HG03432 (cell line): Measurements from ENCODE around the gene ACSS1.

Experiments
- ATAC-seq: cut with Tn5 transposase; IDR thresholded peaks from one replicate; pipeline ENCODE4 v1.9.1; 2021; ENCODE audit warnings: mild to moderate bottlenecking, moderate library complexity; ENCODE audit not compliant: unreplicated experiment

ACSS1 gene

DNA sequence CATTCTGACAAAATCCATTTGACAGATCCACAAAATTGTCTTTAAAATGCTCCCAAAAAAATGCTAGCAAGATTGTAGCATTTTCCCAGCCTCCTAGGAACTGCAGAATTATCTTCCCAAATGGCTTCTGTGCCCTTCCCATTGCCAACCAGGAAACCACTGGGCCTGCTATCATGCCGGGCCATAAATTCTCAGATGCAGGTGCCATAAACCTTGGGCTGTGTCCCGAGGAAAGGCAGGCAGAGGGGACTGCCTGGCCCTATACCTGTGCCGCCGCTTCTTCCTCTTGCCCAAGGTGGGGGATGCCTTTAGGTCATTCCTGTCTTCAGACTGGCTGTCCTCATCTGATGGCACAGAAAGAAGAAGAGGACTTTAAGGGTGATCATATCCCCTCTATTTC lies 21.2 kb upstream of the ACSS1 start:
- no peak for ATAC-seq

DNA sequence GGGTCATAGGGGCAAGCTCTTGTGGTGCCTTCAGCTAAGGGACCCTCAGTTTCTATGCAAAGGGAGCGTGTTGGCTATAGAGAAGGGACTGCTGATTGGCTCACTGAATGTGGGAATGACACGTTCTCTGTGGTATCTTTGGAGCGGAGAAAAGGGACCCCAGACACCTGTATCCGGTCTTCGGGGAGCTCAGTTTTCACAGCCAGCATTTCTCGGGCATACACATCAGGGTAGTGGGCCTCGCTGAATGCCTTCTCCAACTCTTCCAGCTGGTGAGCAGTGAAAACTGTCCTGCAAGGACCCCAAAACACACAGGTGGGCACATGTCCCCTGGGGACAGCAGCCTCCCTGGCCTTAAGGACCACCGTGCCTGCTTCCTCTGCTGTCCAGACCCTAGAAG lies 20.7 kb upstream of the ACSS1 start:
- no peak for ATAC-seq

DNA sequence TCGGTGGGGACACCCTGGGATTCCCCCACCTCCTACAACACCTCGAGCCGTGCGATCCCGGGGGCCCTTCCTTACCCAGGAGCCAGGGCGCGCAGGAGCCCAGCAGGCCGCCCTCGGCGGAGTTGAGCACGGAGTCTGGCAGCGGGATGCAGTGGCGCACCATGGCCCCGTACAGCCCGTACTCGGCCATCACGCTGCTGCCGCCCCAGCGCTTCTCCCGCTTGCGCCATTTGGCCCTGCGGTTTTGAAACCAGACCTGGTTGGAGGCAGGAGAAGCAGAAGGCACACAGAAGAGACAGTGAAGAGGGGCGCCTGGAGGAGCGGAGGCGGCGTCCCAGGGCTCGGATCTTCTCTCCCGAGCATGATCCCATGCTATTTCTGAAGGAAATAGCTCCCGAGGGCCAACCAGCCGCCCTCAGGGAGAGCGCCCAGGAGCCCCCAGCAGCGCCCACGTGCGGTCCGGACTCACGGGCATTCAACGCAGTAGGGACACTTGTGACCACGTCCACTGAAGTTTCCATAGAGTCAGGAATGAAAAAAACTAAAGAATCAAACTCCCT lies 19.8 kb upstream of the ACSS1 start:
- no peak for ATAC-seq

DNA sequence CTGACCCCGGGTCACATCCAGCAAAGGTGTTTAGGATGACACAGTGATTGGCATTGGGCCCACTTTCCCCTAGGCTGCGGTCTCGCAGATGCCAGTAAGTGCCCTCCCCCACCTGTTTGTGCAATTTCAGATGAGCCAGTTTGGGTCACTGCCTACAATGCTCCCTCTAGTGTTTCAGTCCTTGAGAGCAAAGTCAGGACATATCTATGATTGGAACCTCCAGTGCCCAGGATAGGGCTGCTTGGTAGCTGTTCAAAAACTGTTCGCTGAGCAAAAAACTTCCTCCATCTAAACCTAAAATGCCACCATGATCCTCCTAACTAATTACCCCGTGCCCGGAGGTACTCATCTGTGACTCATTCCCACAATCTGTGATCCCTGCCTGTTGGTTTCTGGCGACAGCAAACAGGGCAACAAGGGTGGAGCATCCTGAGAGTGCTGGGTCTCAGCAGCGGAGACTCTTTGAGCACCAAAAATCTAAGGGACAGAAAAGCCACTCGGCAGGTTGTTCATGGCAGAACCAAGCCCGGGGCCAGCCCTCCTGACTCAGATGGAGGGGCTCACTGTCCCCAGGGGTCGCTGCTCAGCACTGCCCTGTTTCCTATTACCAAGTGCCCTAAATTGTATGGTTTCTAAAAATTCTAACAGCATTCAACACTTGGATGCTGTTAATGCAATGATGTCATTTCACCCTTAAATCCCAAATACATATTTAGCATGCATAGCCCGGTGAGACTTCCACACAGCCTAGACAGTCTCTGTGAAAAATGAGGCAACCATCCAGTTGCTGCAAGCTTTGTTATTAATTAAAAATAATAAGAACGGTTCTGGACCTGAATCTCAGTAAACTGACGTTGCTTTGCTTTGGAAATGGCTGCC lies 19.0 kb upstream of the ACSS1 start:
- no peak for ATAC-seq

DNA sequence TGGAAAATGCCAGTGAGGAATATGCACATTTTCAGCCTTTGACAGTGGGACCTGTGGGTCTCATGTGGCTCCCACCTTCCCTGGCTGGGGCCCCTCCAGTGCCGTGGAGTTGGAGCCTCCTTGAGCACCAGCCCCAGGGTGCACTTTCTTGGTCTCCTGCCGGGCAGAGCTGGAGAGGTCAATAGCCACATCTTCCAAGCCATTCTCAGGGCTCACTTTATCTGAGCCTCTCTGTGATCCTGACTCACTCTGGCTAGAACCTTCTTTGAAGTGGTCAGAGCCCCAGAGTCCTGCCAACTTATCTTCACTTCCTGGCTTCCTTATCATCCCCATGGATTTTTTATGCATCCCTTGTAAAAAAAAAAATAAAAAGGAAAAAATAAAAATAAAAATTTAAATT lies 18.3 kb upstream of the ACSS1 start:
- ATAC-seq, result no peak

DNA sequence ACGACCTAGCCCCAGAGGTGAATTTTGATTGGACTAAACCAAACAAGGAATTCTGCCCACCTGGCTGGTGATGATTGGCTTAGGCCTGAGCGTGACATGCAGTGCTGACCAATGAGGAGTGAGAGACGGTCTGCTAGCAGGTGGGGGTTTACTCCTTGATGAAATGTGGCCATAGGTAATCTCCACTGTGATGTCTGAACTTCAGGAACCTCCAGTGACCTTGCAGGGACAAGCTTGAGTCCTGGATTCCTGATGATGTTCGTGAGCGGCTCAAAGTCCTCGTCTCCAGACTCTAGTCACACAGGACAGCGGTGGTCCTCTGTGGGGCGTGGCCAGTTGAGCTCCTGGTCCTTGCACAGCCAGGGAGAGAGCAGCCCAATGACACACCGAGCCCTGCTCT lies 15.6 kb upstream of the ACSS1 start:
- ATAC-seq, result no peak

DNA sequence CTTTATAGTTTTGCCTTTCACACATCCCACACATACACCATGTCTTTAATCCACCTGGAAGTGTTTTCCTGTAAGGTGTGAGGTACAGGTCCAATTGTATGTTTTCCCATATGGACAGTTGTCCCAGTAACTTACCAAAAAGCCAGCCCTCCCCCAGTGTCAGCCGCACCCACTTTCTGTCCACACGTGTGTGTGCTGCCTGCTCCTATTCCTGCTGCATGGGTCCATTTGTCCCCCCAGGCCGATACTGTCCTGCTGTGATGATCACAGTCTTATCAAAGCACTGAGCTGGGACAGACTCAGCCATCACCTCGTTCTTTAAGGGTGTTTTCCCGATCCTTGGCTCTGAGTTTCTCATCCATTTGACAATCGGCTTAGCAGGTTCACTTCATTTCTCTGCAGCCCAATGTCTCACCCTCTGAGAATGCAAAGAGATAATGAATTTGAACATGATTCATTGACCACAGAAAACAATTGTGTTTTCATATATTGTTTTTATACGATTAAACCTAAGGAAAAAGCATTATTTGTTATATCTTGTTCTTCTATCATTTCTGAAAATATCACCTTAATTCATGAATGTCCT lies 14.4 kb upstream of the ACSS1 start:
- ATAC-seq, result no peak

DNA sequence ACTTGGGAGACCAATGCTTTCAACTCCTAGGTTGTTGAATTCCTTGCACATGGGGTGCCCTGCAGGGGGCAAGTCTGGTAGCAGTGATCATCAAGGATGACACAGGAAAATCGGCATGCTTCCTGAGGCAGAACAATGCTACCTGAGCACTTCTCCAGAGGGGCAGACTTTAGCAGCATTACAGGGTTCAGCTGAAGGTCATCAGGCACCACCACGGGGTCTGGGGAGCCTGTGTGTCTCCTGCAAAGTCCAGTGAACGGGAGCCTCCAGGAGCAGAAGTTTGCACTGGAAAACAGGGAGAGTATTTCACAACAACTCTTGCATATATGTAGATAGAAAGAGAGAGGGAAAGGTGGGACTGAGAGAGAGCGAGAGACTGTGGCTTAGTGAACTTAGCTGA lies 13.8 kb upstream of the ACSS1 start:
- no peak for ATAC-seq

DNA sequence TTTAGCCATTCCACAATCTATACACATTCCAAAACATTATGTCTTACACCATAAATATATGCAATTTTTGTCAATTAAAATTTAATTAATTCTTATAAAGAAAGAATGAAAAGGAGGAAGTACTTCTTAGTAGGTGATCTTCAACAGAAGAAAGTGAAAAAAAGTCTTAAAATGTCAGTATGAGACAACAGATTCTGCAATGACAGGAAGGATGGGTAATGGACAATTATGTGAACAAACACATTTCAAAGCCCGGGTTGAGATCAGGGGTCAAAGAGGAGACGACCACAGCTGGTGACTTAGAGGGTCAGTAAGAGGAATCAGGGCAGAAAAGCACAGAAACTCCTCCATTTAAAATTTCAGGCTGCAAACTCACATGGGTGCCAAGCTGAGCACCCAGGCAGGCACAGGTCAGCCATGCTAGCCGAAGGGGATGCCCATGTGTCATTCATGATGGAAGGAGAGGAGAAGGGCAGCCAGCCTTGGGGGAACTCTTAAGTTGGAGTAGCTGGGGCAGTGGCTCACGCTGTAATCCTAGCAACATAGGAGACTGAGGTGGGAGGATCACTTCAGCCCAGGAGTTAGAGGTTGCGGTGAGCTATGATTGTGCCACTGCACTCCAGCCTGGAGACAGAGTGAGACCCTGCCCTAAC lies 13.0 kb upstream of the ACSS1 start:
- no peak for ATAC-seq

DNA sequence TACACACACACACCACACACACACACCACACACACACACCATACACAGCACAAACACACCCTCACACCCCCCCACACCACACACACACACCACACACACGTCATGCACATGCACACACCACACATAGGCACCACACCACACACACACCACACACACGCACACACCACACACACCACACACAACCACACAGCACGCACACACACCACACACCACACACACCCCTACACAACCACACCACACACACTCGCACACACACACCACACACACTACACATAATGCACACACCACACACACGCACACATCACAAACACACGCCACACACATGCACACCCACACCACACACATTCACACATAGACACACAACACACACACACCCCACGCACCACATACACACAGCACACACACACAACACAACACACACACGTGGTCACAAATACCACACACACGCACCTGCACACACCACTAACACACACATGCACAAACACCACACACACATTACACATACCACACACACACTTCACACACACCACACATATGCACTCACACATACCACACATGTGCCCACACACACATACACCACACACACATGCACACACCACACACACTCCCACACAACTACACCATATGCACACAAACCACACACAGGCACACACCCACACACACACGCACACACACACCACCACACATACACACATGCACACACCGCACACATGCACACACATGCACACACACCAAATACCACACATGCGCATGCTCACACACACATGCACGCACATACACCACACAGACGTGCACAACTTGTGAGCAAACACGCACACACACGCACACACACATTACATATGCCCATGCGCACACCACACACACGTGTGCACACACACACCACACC lies 9.4 kb upstream of the ACSS1 start:
- ATAC-seq, result no peak

DNA sequence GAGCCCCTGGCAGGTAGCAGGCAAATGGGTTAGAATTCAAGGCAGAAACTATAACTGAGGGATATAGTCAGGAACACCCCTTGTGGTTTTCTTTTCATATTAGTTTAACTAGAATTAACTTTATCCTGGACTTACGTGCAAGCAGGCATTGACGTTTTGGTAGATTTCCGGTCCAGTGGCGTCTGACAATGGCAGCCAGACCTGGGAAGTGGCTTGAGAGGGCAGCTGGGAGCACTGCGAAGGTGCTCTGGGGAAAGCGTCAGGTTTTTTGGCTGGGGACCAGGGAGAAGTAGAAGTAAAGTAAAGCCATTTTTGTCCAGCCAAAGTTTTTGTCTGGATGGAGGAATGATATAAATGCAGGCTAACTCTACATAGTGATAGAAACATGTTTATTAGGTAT lies 8.4 kb upstream of the ACSS1 start:
- ATAC-seq, result no peak

DNA sequence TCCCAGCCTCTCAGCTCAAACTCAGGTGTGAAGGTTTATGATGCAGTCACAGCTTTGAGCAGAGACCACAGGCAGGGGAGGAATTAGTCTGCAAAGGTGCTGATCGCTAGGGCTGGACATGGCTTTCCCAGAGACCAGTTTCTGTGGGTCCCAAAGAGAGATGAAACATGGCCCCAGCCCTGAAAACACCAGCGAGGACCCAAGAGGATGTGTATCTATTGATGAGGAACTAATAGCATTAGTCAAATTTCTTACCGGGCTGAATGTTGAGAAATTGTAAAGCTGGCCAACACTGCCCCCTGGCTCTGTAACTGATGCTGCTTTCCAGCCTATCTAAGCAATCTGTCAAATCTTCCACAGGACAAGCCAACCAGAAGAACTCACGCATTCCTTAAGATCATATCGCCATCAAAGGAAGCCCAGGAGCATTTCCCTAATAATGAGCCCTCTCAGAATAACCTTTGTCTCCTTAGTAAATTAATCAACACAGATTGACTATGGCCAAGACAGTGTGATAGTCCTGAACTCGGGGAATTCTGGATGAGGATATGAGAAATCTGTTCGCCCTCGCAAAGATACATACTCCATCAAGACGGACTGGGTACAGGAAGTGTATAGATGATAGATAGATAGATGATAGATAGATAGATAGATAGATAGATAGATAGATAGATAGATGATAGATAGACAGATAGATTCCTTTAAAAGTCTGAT lies 7.8 kb upstream of the ACSS1 start:
- ATAC-seq, result peak; percentile 72

DNA sequence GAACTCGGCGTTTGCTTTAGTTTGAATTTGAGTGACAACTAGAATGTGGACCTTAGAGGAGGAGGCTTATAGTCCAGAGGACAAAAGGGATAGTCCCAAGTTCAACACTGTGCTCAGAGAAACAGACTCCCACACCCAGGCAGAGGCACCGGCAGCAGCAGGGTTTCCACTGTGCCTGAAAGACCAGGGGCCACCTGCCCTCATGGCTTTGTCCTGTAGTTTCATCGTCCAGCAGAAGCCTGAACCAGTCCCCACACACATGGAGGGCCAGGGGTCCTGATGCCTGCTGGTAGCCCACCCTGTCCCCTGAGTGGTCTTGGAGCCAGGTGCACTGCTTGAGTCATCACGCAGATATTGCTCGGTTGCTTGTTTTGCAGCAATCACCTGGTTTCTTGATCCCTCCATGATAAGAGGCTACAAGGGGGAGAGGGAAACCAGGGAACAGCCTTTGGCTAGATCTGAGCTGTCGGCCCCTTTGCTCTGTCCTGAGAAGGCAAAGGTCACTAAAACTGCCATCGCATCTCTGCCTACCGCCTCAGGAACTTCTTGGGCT lies 7.2 kb upstream of the ACSS1 start:
- no peak for ATAC-seq

DNA sequence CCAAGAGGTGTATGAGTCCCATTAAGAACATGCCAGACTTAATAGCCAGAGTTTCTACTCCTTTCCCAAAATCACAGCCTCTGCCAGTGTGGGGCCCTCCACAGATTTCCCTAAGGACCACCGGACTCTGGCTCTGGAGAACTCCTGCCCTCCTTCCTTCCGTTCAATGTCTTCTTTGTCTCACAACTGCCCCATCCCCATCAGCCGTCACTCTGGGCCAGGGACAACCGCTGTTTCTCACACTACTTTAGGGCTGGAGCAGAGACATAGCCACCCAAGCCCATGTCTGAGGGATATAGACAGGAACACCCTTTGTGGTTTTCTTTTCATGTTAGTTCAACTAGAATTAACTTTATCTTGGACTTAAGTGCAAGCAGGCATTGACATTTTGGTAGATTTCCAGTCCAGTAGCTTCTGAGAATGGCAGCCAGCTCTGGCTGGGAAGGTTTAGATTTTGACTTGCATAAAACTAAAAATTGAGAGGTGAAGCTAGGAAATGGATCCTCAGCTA lies 6.7 kb upstream of the ACSS1 start:
- no peak for ATAC-seq

DNA sequence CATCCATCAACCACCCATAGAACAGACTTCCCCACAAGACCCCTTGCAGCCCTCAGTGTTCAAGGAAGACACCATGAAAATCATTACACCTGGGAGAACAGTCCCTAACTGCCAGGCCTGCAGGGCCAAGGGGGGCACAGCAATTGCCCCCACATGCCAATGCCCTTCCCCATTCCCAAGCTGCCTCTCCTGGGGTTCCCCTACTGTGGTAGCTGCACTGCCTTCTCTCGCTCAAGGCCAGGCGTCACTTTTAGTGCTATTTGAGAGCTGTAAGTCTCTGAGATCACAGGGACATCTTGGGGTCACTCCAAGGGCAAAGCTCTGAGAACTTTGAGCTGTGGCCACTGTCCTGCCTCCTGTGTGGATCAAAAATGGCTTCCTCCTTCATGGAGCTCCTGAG lies 6.0 kb upstream of the ACSS1 start:
- no peak for ATAC-seq

DNA sequence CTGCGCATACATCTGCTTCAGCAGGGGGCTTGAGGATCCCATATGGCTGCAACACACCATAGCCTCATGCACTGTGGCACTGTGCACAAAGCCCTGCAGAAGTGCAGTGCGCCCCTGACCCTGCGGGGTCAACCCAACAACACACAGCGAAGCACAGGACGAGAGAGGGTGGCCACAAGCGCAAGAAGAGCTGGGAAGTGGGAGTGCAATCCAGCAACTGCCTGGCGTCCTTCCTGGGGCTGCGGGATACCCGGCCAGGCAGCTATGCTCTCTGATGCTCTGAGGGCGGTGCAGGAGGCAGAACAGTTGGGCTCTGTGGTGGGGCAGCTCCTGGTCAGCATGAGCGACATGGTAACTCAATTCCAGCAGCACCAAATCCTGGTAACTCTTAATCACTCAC lies 5.6 kb upstream of the ACSS1 start:
- no peak for ATAC-seq

DNA sequence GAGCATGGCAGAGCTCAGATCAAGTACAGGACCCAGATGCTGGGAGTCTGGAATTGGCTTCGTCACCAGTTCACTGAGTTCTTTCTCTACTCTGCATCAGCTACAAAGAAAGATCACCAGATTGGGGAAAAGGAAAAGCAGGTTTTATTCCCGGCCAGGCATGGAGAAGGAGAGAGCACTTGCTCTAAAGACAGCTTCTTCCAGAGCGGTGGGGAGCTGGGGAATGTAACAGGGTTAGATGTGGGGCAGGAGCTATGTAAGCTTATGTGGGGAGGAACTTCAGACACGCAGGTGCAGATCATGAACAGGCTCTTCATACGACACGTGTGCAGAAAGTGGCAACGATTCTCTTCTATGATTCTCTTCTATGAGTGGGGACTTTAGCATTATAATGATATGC lies 4.9 kb upstream of the ACSS1 start:
- ATAC-seq, result no peak

DNA sequence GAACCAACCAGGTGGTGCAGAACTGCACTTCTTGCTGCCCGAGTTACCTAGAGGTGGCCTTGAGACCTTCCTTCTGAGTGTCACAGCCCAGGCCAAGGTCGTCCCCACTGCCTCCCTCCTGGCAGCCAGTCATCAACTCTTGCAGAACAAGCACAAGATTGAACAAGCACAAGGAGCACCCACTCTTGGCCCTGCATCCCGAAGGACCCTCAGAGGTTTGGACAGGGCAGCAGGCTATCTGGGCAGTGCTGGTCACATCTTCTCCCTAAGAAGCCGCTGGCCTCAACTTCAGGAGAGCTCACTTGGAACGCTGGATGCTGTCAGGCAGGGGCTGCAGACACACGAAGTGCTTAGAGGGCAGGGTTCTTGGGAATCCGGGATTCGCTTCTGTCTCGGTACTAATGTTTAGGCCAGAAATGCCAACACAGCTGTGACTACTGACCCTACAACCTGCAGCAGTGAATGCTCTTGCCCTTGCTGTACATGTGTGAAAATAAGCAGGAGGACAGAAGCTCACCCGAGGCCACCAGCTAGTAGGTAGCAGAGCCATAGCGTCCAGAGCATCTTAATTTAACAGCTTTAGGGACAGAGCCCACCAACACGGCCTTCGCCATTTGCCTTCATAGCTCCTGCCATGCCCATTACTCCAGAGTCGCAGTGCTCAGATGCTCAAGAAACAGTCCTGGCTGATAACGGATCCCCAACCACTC lies 4.0 kb upstream of the ACSS1 start:
- no peak for ATAC-seq
